HFF-Myc (cell line): ENCODE measurements around the gene AJM1.
A peak's percentile ranks its signal among the peaks of the same experiment; 100 is the strongest.
"Not testable (repeated sequence)": the region's sequence is repeated elsewhere in the genome, so short reads cannot be mapped to it uniquely, and the experiment has no call there.

Experiments used
- DNase-seq: peaks from one replicate; pipeline ENCODE4 v3.0.0-alpha.2; 2011; ENCODE audit warnings: low read depth; ENCODE audit errors: extremely low read depth
- H3K4me3 ChIP-seq: replicated peaks from 2 replicates; pipeline ENCODE4 v1.5.1; 2011; ENCODE audit warnings: low read depth, mild to moderate bottlenecking, control low read depth, low read length
- CTCF ChIP-seq: IDR thresholded peaks from 2 replicates; pipeline ENCODE4 v1.5.1; 2012; ENCODE audit warnings: mild to moderate bottlenecking, low read depth, low read length, control low read depth; ENCODE audit errors: missing control alignments

Gene AJM1

GRCh38 chr9:136840140-136840876 is 2.0 kb upstream of the AJM1 start:
- DNase-seq: no peak
- H3K4me3 ChIP-seq: no peak overlapping the region
- TF ChIP-seq CTCF: no peak

- DNase-seq: no peak
- H3K4me3 ChIP-seq: no peak overlapping the region
- TF ChIP-seq CTCF: no peak
These were observed 1.2 kb upstream of the AJM1 start for GRCh38 chr9:136840877-136841645.

GRCh38 chr9:136841646-136842379 is 465 bp upstream of the AJM1 start:
- H3K4me3 ChIP-seq, DNase-seq: not testable (repeated sequence)

GRCh38 chr9:136843159-136843800 is 1.0 kb downstream of the AJM1 start:
- DNase-seq, H3K4me3 ChIP-seq: not testable (repeated sequence)

GRCh38 chr9:136843801-136844740 is 1.8 kb downstream of the AJM1 start:
- peak; percentile 24 for TF ChIP-seq CTCF
- not testable (repeated sequence) for DNase-seq, H3K4me3 ChIP-seq

- no peak for DNase-seq
- no peak overlapping the region for H3K4me3 ChIP-seq
- no peak for TF ChIP-seq CTCF
These were observed 2.6 kb downstream of the AJM1 start for GRCh38 chr9:136844761-136845464.
